ENCODE measurements around the gene TRMT10A. TPM values are rescaled to one million over a fixed set of nuclear protein-coding genes. Genes with fewer than 3 reads are reported as not detected.
A peak's percentile ranks its signal among the peaks of the same experiment; 100 is the strongest.

TRMT10A gene
- total RNA-seq, 2 experiments from 2014 or later: 7.9 to 10.5 TPM

DNA sequence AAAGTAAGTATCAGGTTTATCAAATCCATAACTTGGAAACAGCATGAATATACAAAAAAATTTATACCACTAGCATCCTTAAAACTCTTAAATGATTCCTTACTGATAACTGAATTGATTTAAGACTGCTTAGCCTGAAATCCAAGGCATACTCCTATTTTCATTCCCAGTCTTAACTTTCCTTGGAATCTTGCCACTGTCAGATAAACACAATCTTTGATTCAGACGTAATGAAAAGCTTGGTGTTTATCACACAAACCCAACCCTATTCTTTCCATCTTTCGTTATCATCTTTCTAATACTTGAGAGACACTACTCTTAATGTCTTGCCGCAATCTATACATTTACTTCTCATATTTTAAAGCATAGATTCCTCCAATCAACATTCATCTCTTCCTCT, 33.9 kb downstream of the TRMT10A start:
- ChIA-PET POLR2A (no interaction called here), CTCF (no interaction called here)

DNA sequence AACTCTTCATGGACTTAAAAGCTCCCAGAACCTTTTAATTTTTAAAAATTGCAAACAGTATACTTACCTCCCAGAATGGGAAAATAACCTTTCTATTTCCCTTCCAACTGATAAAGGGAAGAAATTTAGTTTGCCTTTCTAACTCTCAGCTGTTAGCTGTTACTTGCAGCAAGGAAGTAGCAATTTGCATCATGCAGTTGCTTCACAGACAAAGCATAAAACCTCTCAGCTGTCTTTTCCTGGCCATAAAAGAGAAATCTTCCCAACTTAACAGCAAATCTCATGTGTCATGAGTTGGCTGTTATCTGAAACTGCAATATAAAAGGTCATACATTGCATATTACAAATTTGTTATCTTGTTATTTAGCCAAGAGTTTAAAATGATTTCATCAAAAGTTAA, 34.6 kb downstream of the TRMT10A start:
- Mint-ChIP-seq H3K9me3 (no peaks in the 10 kb centered on the region), H3K27ac (no peak overlapping the region), H3K4me3 (no peak overlapping the region), H3K36me3 (ENCODE audit: low read depth) (no peaks in the 10 kb centered on the region), H3K27me3 (peaks cover 3% of the 10 kb centered on the region), H3K4me1 (no peaks in the 10 kb centered on the region)
- ChIA-PET CTCF (no interaction called here), POLR2A (no interaction called here)
- DNase-seq: no peak

More for the DNA sequence above, 33.9 kb downstream of the TRMT10A start:
- DNase-seq: no peak
- no peak overlapping the region for H3K27ac Mint-ChIP-seq
- H3K4me3 Mint-ChIP-seq: no peak overlapping the region
- peaks cover 2% of the 10 kb centered on the region for H3K9me3 Mint-ChIP-seq
- peaks cover 3% of the 10 kb centered on the region for H3K27me3 Mint-ChIP-seq
- no peaks in the 10 kb centered on the region for H3K36me3 Mint-ChIP-seq (ENCODE audit: low read depth)
- no peaks in the 10 kb centered on the region for H3K4me1 Mint-ChIP-seq

DNA sequence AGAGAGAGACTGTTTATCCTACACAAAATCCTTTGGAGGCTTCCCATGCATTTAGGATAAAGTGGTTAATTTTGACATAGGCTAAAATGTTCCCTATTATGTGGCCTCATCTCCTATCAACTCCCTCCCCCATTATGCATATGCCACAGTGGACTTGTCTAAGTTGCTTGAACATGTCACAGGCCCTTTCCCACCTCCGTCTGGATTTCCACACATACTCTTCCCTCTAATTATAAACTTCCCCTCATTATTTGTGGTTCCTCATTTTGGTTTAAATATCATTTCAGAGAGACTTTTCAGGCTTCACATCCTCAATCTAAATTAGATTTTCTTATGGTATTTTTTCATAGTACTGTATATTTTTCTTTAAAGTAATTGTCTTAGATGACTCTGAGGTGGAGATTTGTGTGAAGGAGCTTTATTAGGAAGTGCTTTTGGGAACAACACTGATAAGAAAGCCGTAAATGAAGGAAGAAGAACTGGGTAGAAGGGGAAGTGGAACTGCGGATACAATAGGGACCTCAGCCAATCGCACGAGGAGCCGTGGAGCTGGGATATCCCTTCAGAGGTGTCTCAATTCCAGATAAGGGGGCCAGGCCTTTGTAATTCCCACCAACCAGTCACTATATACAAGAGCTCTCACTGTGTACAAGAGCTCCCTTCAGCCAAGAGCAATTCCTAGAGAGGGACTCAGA, 45.1 kb downstream of the TRMT10A start:
- no peak for DNase-seq
- CTCF ChIA-PET: interaction anchor here (1.1 to 1.2 kb wide), 2 partner anchors 9 to 15 kb away, joined by 3 to 4 read pairs; no protein-coding TSS in a partner anchor
- Mint-ChIP-seq H3K4me3 (no peak overlapping the region), H3K4me1 (no peaks in the 10 kb centered on the region), H3K36me3 (ENCODE audit: low read depth) (no peaks in the 10 kb centered on the region), H3K27me3 (no peaks in the 10 kb centered on the region), H3K9me3 (no peaks in the 10 kb centered on the region), H3K27ac (no peak overlapping the region)
- POLR2A ChIA-PET: interaction anchor here (0.6 kb wide), 1 partner anchor 18 kb away, joined by 3 read pairs; no protein-coding TSS in a partner anchor

DNA sequence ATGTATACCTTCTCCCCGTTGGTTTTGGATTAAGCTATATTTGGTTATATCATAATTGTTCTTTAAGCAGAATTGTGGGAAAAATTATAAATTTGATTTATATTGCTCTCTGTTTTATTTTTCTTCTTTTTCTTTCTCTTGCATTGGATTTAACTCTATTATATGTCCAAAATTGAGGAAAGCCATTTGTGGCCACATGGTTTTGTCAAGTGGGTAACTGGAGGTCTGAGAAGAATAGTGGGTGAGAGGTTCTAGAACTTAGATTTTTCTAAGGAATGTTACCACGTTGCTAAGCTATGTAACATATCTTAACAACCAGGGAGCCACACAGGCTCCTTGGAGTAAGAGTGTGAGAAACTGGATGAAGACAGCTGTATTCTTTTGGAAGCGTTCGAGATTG, 53.1 kb downstream of the TRMT10A start, which contains the start of gene C4orf17:
TSS of gene C4orf17 (plus strand) at position 301 of the 400 bp plus-strand sequence. CDS start 2,061 bp downstream, outside the sequence.
- peaks cover 31% of the 10 kb centered on the region for H3K4me1 Mint-ChIP-seq
- POLR2A ChIA-PET: no interaction called here
- peaks cover 1% of the 10 kb centered on the region for H3K36me3 Mint-ChIP-seq (ENCODE audit: low read depth)
- CTCF ChIA-PET: interaction anchor here (0.5 to 1.5 kb wide), 2 partner anchors 9 to 1298 kb away, joined by 3 read pairs; no protein-coding TSS in a partner anchor
- no peaks in the 10 kb centered on the region for H3K27me3 Mint-ChIP-seq
- DNase-seq: no peak
- no peak within 1 kb of the TSS for H3K4me3 Mint-ChIP-seq
- H3K27ac Mint-ChIP-seq: no peak within 1 kb of the TSS
- H3K9me3 Mint-ChIP-seq: peaks cover 2% of the 10 kb centered on the region

DNA sequence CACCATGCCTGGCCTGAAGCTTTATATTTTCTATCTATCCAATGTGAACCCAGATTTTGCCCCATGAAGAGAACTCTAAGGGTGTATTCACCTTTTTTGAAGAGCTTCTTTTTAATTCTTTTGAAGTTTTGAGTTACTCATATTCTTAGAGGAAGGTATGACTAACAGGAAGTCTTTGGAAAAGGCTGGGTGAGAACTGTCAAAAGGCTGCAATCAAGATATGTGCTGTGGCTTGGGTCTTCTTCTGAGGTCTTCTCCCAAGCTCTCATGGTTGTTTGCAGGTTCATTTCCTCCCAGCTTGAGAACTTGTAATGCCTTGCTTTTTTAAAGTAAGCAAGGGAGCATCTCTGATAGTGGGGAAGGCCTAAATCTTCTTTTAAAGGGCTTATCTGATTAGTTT, 56.1 kb downstream of the TRMT10A start:
- no peaks in the 10 kb centered on the region for H3K27me3 Mint-ChIP-seq
- DNase-seq: peak; percentile 54
- CTCF ChIA-PET: no interaction called here
- H3K4me3 Mint-ChIP-seq: no peak overlapping the region
- H3K27ac Mint-ChIP-seq: peak overlapping the region; percentile 87
- peaks cover 1% of the 10 kb centered on the region for H3K36me3 Mint-ChIP-seq (ENCODE audit: low read depth)
- H3K9me3 Mint-ChIP-seq: peaks cover 7% of the 10 kb centered on the region
- POLR2A ChIA-PET: no interaction called here
- H3K4me1 Mint-ChIP-seq: peaks cover 45% of the 10 kb centered on the region

DNA sequence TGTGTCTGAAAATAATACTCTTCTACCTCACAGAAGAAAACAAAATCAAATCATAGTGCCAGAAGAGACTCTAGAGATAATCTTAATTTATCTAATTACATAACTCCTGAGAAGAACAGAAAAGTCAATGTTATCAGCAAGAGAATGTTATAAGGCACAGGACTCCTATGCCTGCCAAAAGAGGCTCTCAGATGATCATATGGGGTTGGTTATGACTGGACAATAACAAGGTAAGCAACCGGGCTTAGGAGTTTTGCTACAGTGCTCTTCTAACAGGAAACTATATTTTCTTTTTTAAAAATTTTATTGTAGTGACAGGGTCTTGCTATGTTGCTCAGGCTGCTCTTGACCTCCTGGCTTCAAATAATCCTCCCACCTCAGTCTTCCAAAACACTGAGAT, 56.5 kb downstream of the TRMT10A start:
- Mint-ChIP-seq H3K4me3 (no peak overlapping the region), H3K27ac (peak overlapping the region; percentile 87), H3K36me3 (ENCODE audit: low read depth) (peaks cover 1% of the 10 kb centered on the region), H3K9me3 (peaks cover 7% of the 10 kb centered on the region), H3K4me1 (peaks cover 45% of the 10 kb centered on the region), H3K27me3 (no peaks in the 10 kb centered on the region)
- ChIA-PET CTCF (no interaction called here), POLR2A (no interaction called here)
- no peak for DNase-seq

DNA sequence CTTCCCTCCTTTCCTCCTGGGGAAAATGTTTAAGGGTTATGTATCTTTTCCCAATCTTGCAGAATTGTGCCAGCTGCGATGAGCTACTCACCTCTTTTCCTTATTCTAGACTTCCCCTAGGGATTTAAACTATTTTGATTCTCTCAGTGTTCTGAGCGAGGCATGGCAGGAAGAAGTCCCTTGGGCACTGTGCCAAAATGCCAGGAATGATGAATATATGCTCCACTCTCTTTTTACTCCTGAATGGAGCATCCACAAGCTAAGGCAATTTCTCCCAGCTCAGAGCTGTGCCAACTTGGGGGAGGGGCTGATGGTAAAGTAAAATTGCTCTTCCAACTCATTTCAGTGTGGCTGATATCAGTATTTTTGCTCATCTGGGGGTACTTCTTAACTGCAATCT, 57.1 kb downstream of the TRMT10A start:
- Mint-ChIP-seq H3K4me1 (peaks cover 45% of the 10 kb centered on the region), H3K9me3 (peaks cover 7% of the 10 kb centered on the region), H3K4me3 (no peak overlapping the region), H3K36me3 (ENCODE audit: low read depth) (peaks cover 1% of the 10 kb centered on the region), H3K27me3 (no peaks in the 10 kb centered on the region), H3K27ac (peak overlapping the region; percentile 87)
- ChIA-PET CTCF (no interaction called here), POLR2A (no interaction called here)
- no peak for DNase-seq

DNA sequence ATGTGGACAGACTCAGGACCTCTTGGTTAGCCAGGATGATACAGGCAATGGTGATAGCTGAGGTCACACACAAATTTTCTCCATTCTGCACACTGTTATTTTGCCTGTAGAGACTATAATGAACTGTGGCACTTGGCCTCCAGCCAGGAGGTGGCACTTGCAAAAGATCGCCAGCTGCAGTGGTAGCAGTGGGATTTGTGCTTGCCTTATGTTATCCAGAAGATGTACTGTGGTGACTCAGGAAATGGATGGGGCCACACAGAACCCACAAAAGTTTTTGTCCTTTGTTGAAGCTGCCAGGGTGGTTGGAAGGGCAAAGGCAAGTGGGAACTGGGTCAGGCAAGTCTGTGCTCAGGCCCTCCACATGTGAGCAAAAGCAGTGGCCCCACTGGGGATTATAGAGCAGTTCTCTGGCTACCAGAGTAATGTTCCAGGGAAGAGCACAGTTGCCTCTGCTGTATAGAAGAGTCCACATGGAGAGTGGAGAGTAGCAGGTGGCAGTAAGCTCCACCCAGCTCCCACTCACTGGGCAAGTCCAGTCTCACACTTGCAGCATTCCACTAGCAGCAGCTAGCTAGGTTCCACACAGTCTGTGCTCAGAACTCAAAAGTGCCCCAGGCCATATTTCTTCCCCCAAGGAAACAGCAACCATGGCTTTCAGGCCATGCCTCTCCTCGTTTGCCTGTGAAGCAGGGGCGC, 58.9 kb downstream of the TRMT10A start:
- no peak overlapping the region for H3K4me3 Mint-ChIP-seq
- POLR2A ChIA-PET: no interaction called here
- CTCF ChIA-PET: interaction anchor here (0.8 to 1.0 kb wide), 3 partner anchors 18 to 35 kb away, joined by 3 read pairs; no protein-coding TSS in a partner anchor
- peaks cover 1% of the 10 kb centered on the region for H3K36me3 Mint-ChIP-seq (ENCODE audit: low read depth)
- H3K4me1 Mint-ChIP-seq: peaks cover 45% of the 10 kb centered on the region
- no peaks in the 10 kb centered on the region for H3K27me3 Mint-ChIP-seq
- H3K27ac Mint-ChIP-seq: peak overlapping the region; percentile 32
- DNase-seq: no peak
- H3K9me3 Mint-ChIP-seq: peaks cover 7% of the 10 kb centered on the region

Other genes starting within 250 kb of the TRMT10A start
- not detected for gene ADH1B, start 242.6 kb downstream of the TRMT10A start, total RNA-seq
- not detected for gene ADH1C, start 211.3 kb downstream of the TRMT10A start, total RNA-seq
- gene ADH7, start 128.7 kb downstream of the TRMT10A start, total RNA-seq: not detected
- not detected for gene C4orf17, start 53.0 kb downstream of the TRMT10A start, total RNA-seq
- not detected for gene MTTP, start 10.8 kb upstream of the TRMT10A start, total RNA-seq
- not detected for gene C4orf54, start 93.8 kb upstream of the TRMT10A start, total RNA-seq

Measured in activated CD4-positive, alpha-beta T cell treated with anti-CD3 and anti-CD28 coated beads, Interleukin-2, amount 10 ng/mL, durations not matched to agents 7 days and 5 days (primary cell).